ENCODE measurements around the gene IQSEC1.

DNA sequence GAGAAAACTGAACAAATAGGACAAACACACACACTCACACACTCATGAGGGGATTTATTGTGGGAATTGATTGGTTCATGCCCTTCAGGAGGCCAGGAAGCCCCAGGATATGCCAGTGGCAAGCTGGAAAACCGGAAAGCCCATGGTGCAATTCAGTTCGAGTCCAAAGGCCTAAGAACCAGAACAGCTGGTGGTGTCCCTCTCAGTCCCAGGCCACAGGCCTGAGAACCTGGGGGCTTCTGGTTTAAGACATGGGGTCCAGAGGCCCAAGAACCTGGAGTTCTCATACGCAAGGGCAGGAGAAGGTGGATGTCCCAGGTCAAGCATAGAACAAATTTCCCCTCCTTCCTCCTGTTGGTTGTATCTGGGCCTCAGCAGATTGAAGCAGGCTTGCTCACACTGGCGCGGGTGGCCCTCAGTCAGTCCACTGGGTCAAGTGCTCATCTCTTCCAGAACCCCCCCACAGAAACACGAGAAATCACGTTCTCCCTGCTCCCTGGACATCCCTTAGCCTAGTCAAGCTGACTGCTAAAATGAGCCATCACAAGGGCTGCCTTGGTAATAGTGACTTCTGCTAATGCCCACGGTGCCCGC lies 181.7 kb downstream of the IQSEC1 start:
- no peak for TF ChIP-seq ZNF114 (CRISPR knock-in tag; IDR thresholded peaks at IDR 0.05)
- TF ChIP-seq, protein P1, sequence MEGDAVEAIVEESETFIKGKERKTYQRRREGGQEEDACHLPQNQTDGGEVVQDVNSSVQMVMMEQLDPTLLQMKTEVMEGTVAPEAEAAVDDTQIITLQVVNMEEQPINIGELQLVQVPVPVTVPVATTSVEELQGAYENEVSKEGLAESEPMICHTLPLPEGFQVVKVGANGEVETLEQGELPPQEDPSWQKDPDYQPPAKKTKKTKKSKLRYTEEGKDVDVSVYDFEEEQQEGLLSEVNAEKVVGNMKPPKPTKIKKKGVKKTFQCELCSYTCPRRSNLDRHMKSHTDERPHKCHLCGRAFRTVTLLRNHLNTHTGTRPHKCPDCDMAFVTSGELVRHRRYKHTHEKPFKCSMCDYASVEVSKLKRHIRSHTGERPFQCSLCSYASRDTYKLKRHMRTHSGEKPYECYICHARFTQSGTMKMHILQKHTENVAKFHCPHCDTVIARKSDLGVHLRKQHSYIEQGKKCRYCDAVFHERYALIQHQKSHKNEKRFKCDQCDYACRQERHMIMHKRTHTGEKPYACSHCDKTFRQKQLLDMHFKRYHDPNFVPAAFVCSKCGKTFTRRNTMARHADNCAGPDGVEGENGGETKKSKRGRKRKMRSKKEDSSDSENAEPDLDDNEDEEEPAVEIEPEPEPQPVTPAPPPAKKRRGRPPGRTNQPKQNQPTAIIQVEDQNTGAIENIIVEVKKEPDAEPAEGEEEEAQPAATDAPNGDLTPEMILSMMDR (conservative IDR thresholded peaks at IDR 0.05; ENCODE audit: low read depth in 2 of 2): no peak
- TF ChIP-seq EZH2 (IDR thresholded peaks at IDR 0.05; ENCODE audit: low read depth, unreplicated experiment): no peak
- no peak for TF ChIP-seq POLR2AphosphoS5 (IDR thresholded peaks at IDR 0.05; ENCODE audit: low read depth)
- TF ChIP-seq, protein P2, sequence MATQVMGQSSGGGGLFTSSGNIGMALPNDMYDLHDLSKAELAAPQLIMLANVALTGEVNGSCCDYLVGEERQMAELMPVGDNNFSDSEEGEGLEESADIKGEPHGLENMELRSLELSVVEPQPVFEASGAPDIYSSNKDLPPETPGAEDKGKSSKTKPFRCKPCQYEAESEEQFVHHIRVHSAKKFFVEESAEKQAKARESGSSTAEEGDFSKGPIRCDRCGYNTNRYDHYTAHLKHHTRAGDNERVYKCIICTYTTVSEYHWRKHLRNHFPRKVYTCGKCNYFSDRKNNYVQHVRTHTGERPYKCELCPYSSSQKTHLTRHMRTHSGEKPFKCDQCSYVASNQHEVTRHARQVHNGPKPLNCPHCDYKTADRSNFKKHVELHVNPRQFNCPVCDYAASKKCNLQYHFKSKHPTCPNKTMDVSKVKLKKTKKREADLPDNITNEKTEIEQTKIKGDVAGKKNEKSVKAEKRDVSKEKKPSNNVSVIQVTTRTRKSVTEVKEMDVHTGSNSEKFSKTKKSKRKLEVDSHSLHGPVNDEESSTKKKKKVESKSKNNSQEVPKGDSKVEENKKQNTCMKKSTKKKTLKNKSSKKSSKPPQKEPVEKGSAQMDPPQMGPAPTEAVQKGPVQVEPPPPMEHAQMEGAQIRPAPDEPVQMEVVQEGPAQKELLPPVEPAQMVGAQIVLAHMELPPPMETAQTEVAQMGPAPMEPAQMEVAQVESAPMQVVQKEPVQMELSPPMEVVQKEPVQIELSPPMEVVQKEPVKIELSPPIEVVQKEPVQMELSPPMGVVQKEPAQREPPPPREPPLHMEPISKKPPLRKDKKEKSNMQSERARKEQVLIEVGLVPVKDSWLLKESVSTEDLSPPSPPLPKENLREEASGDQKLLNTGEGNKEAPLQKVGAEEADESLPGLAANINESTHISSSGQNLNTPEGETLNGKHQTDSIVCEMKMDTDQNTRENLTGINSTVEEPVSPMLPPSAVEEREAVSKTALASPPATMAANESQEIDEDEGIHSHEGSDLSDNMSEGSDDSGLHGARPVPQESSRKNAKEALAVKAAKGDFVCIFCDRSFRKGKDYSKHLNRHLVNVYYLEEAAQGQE (IDR thresholded peaks at IDR 0.05; ENCODE audit: unreplicated experiment): no peak
- no peak for TF ChIP-seq EZH2phosphoT487 (IDR thresholded peaks at IDR 0.05; ENCODE audit: unreplicated experiment)
- TF ChIP-seq CREB1 (CRISPR knock-in tag; IDR thresholded peaks at IDR 0.05; ENCODE audit: low read depth): no peak
- TF ChIP-seq ZNF331 (CRISPR knock-in tag; IDR thresholded peaks at IDR 0.05; ENCODE audit: low read depth): no peak
- TF ChIP-seq JUNB (IDR thresholded peaks at IDR 0.05; ENCODE audit: unreplicated experiment): no peak
- TF ChIP-seq, protein P3, sequence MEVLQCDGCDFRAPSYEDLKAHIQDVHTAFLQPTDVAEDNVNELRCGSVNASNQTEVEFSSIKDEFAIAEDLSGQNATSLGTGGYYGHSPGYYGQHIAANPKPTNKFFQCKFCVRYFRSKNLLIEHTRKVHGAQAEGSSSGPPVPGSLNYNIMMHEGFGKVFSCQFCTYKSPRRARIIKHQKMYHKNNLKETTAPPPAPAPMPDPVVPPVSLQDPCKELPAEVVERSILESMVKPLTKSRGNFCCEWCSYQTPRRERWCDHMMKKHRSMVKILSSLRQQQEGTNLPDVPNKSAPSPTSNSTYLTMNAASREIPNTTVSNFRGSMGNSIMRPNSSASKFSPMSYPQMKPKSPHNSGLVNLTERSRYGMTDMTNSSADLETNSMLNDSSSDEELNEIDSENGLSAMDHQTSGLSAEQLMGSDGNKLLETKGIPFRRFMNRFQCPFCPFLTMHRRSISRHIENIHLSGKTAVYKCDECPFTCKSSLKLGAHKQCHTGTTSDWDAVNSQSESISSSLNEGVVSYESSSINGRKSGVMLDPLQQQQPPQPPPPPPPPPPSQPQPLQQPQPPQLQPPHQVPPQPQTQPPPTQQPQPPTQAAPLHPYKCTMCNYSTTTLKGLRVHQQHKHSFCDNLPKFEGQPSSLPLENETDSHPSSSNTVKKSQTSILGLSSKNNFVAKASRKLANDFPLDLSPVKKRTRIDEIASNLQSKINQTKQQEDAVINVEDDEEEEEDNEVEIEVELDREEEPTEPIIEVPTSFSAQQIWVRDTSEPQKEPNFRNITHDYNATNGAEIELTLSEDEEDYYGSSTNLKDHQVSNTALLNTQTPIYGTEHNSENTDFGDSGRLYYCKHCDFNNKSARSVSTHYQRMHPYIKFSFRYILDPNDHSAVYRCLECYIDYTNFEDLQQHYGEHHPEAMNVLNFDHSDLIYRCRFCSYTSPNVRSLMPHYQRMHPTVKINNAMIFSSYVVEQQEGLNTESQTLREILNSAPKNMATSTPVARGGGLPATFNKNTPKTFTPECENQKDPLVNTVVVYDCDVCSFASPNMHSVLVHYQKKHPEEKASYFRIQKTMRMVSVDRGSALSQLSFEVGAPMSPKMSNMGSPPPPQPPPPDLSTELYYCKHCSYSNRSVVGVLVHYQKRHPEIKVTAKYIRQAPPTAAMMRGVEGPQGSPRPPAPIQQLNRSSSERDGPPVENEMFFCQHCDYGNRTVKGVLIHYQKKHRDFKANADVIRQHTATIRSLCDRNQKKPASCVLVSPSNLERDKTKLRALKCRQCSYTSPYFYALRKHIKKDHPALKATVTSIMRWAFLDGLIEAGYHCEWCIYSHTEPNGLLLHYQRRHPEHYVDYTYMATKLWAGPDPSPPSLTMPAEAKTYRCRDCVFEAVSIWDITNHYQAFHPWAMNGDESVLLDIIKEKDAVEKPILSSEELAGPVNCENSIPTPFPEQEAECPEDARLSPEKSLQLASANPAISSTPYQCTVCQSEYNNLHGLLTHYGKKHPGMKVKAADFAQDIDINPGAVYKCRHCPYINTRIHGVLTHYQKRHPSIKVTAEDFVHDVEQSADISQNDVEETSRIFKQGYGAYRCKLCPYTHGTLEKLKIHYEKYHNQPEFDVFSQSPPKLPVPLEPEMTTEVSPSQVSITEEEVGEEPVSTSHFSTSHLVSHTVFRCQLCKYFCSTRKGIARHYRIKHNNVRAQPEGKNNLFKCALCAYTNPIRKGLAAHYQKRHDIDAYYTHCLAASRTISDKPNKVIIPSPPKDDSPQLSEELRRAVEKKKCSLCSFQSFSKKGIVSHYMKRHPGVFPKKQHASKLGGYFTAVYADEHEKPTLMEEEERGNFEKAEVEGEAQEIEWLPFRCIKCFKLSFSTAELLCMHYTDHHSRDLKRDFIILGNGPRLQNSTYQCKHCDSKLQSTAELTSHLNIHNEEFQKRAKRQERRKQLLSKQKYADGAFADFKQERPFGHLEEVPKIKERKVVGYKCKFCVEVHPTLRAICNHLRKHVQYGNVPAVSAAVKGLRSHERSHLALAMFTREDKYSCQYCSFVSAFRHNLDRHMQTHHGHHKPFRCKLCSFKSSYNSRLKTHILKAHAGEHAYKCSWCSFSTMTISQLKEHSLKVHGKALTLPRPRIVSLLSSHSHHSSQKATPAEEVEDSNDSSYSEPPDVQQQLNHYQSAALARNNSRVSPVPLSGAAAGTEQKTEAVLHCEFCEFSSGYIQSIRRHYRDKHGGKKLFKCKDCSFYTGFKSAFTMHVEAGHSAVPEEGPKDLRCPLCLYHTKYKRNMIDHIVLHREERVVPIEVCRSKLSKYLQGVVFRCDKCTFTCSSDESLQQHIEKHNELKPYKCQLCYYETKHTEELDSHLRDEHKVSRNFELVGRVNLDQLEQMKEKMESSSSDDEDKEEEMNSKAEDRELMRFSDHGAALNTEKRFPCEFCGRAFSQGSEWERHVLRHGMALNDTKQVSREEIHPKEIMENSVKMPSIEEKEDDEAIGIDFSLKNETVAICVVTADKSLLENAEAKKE (CRISPR knock-in tag; IDR thresholded peaks at IDR 0.05): no peak
